Neural cell (in vitro differentiated cells): ENCODE data around the gene COBLL1.

Experiments
- EP300 ChIP-seq: fragments of 450-650 bp; conservative IDR thresholded peaks from 2 replicates; pipeline ENCODE4 v1.6.1; 2014; ENCODE audit warnings: antibody characterized with exemption, mild to moderate bottlenecking, moderate library complexity; ENCODE audit not compliant: poor library complexity, severe bottlenecking
- EZH2 ChIP-seq: fragments of 200-600, 300-800 bp; shearing (Covaris generic), sonication (generic); IDR thresholded peaks from 2 replicates; pipeline ENCODE4 v1.6.1; 2014; ENCODE audit warnings: antibody characterized with exemption, low read length, borderline replicate concordance, mild to moderate bottlenecking; ENCODE audit not compliant: insufficient read depth, poor library complexity, severe bottlenecking
- MXI1 ChIP-seq: fragments of 450-650 bp; conservative IDR thresholded peaks from 2 replicates; pipeline ENCODE4 v1.6.1; 2014; ENCODE audit warnings: antibody characterized with exemption, mild to moderate bottlenecking; ENCODE audit not compliant: poor library complexity, severe bottlenecking
- POLR2AphosphoS5 ChIP-seq: IDR thresholded peaks from 2 replicates; pipeline ENCODE4 v1.6.1; 2012
- REST ChIP-seq: IDR thresholded peaks from 2 replicates; pipeline ENCODE4 v1.6.1; 2012; ENCODE audit warnings: borderline replicate concordance
- SMC3 ChIP-seq: fragments of 450-650 bp; conservative IDR thresholded peaks from 2 replicates; pipeline ENCODE4 v1.6.1; 2014; ENCODE audit warnings: antibody characterized with exemption, mild to moderate bottlenecking, moderate library complexity; ENCODE audit not compliant: poor library complexity
- TAF1 ChIP-seq: IDR thresholded peaks from 2 replicates; pipeline ENCODE4 v1.6.1; 2012; ENCODE audit warnings: low read depth
- TF ChIP-seq, protein P1 (sequence below): fragments of 450-650 bp; IDR thresholded peaks from 2 replicates; pipeline ENCODE4 v1.5.1; 2014; ENCODE audit warnings: antibody characterized with exemption, mild to moderate bottlenecking, moderate library complexity; ENCODE audit not compliant: poor library complexity, severe bottlenecking

GRCh38 chr2:164777847-164778461 is 63.7 kb downstream of the COBLL1 start:
- TF ChIP-seq, protein P1, sequence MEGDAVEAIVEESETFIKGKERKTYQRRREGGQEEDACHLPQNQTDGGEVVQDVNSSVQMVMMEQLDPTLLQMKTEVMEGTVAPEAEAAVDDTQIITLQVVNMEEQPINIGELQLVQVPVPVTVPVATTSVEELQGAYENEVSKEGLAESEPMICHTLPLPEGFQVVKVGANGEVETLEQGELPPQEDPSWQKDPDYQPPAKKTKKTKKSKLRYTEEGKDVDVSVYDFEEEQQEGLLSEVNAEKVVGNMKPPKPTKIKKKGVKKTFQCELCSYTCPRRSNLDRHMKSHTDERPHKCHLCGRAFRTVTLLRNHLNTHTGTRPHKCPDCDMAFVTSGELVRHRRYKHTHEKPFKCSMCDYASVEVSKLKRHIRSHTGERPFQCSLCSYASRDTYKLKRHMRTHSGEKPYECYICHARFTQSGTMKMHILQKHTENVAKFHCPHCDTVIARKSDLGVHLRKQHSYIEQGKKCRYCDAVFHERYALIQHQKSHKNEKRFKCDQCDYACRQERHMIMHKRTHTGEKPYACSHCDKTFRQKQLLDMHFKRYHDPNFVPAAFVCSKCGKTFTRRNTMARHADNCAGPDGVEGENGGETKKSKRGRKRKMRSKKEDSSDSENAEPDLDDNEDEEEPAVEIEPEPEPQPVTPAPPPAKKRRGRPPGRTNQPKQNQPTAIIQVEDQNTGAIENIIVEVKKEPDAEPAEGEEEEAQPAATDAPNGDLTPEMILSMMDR, result no peak
- TF ChIP-seq POLR2AphosphoS5 (no peak), TAF1 (no peak), EZH2 (no peak), MXI1 (no peak), EP300 (no peak), REST (no peak), SMC3 (no peak)
